Subcutaneous preadipocyte (primary cell): ENCODE results near the gene TROAP. TPM values are rescaled to one million over a fixed set of nuclear protein-coding genes. Genes with fewer than 3 reads are reported as not detected.

Experiments used
- total RNA-seq: library from RNA; depleted of rRNA; stranded (reverse); fragments of >200 nt; gene quantifications from 2 replicates; pipeline ENCODE4 v1.2.3, GENCODE V29; 2012

TROAP gene, protein sequence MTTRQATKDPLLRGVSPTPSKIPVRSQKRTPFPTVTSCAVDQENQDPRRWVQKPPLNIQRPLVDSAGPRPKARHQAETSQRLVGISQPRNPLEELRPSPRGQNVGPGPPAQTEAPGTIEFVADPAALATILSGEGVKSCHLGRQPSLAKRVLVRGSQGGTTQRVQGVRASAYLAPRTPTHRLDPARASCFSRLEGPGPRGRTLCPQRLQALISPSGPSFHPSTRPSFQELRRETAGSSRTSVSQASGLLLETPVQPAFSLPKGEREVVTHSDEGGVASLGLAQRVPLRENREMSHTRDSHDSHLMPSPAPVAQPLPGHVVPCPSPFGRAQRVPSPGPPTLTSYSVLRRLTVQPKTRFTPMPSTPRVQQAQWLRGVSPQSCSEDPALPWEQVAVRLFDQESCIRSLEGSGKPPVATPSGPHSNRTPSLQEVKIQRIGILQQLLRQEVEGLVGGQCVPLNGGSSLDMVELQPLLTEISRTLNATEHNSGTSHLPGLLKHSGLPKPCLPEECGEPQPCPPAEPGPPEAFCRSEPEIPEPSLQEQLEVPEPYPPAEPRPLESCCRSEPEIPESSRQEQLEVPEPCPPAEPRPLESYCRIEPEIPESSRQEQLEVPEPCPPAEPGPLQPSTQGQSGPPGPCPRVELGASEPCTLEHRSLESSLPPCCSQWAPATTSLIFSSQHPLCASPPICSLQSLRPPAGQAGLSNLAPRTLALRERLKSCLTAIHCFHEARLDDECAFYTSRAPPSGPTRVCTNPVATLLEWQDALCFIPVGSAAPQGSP
- total RNA-seq: 14.0 and 18.8 TPM in 2 replicates

DNA sequence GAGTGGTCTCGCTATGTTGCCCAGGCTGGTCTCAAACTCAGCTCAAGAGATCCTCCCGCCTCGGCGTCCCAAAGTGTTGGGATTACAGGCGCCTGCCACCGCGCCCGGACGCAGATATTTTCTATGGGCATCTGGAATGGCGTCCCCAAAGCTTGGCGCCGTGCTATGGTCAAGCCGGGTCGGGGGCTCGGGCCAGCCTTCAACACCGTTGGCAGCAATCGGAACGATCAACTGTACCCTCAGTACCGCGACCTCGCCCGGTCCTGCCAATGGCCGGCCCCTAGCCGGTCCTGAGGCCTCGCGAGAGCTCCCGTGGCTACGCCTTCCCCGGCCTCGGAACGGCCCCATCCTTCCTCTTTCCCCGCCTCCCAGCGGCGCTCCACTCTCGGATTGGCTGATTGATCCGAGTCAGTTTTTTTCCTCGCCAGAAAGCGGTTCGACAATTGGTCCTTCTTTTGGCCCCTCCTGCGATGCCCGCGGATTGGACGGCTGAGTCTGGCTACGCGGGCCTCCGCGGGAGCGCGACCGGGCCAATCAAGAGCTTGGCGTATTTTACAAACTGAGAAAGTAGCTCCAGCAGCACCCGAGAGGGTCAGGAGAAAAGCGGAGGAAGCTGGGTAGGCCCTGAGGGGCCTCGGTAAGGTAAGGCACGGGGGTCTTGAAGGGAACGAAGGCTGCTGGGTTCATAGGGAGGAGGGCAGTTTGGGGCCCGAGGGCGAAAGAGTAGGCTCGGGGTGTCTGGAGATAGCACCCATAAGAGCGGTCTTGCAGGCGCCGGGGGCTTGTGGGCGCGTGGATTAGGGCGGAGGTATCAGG is at the start of gene TROAP:
TSS of gene TROAP (plus strand) at position 548 of the 816 bp plus-strand sequence. CDS start 354 bp downstream, outside the sequence.

GRCh38 chr12:49295082-49295936 is 27.7 kb upstream of the TROAP start, which contains the start of gene PRPH:
PRPH (plus strand) TSS chr12:49295147; CDS start chr12:49295201, 54 bp downstream.

DNA sequence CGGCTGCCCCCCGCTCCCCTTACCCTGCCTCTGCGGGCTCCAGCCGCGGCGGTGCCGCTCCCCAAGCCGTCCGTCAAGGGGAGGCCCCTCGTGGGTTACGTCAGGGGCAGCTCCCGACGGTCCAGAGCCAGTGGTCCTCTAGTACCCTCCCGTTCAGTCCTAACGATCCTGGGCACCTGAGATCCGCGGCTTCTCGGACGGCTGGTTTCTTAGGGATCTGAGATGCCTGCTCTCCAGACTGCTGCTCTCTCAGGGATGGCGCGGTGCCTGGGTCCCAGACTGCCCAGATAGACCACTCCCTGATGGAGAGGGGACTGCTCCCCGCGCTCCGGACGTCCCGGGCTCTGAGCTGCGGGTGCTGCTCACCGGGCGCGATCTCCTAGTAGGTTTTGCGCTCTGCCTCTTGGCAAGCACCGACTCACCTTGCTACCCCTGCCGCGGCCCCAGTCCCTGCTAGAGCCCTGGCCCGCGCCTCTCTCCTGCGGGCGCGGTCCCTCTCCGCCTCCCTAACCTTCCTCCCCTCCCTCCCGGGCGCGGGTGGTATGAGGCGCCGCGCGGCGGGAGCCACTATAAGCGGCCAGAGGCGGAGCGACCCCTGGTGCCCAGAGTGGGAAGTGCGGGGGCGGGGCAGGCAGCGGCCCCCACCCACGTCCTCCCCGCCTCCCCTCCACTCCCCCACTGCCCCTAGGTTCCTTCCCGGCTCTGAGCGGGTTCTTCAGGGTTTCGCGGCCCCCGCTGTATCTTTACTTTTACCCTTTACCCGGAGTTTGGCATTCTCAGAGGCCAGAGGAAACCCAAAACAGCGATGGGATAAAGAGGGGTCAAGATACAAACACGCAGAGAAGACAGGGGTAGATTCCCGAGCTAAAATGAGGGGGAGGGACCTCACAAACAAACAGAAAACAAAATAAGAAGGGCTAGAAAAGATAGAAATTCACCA is 13.9 kb downstream of the TROAP start, which contains the start of gene C1QL4:
TSS of gene C1QL4 (minus strand) at position 544 of the 940 bp plus-strand sequence. CDS start 711 bp downstream, outside the sequence.

GRCh38 chr12:49346659-49347310 is 23.7 kb downstream of the TROAP start, which contains the start of gene DNAJC22:
DNAJC22 (plus strand) TSS chr12:49346888; CDS start chr12:49348873, 1,985 bp downstream.

DNA sequence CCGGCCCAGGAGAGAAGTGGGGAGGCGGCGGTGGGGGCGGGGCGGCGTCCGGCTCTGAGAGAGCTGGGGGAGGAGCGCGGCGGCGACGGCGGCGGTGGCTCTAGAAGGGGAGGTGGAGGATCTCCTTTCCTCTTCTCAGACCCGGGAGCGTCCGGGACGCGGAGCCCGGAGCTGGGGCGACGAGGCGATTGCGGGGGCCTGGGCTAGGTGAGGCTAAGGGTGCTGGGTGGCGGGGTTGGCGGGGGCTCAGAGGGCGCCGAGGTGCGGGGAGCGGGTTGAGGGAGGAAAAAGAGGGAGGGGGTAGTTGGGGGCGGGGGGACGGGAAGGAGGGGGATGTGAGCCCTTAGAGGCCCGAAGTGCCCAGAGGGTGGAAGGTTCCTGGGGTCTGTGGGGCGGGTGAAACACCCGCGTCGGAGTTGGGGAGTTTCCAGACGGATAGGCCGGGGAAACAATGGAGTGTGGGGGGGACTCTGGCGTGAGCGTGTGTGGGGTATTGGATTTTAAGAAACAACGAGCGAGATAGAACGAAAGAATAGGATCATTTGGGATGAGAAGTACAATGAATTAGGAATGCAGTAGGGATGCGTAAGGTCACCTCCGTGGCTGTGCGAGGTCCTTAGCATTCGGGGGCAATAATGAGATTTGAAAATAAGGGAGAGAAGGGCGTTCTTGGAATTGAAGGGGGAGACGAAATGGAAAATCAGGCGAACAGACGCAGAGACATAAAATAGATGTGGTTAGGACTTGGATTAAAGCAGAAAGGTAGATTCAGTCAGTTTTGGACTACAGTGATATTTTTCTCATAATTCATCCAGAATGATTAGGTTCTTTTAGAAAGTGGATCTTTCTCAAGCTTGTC is 44.6 kb downstream of the TROAP start, which contains the start of gene SPATS2:
TSS of gene SPATS2 (plus strand) at position 82 of the 859 bp plus-strand sequence. CDS start 93,551 bp downstream, outside the sequence.

Other genes starting within 250 kb of the TROAP start
- gene DHH, start 228.5 kb upstream of the TROAP start, total RNA-seq: under 0.01 TPM in 1 of 2 replicates, not detected in the other
- 41.8 and 43.7 TPM in 2 replicates for gene LMBR1L, start 212.4 kb upstream of the TROAP start, total RNA-seq
- gene TUBA1B, start 191.9 kb upstream of the TROAP start, total RNA-seq: 2,784 and 3,087 TPM in 2 replicates
- 513 and 543 TPM in 2 replicates for gene TUBA1A, start 134.2 kb upstream of the TROAP start, total RNA-seq
- 823 and 1,037 TPM in 2 replicates for gene TUBA1C, start 58.2 kb upstream of the TROAP start, total RNA-seq
- gene PRPH, start 28.1 kb upstream of the TROAP start, total RNA-seq: not detected in 2 replicates
- gene C1QL4, start 13.9 kb downstream of the TROAP start, total RNA-seq: not detected in 2 replicates
- 0.20 TPM in 1 of 2 replicates, not detected in the other for gene DNAJC22, start 23.6 kb downstream of the TROAP start, total RNA-seq
- 14.0 and 22.1 TPM in 2 replicates for gene SPATS2, start 44.2 kb downstream of the TROAP start, total RNA-seq
- under 0.01 TPM in 1 of 2 replicates, not detected in the other for gene KCNH3, start 215.8 kb downstream of the TROAP start, total RNA-seq
- gene MCRS1, start 244.9 kb downstream of the TROAP start, total RNA-seq: 56.2 and 62.2 TPM in 2 replicates